Pulmonary artery endothelial cell (primary cell): Measurements from ENCODE around the gene ZNF576. TPM values are rescaled to one million over a fixed set of nuclear protein-coding genes. Genes with fewer than 3 reads are reported as not detected.
"Not testable (repeated sequence)": the region's sequence is repeated elsewhere in the genome, so short reads cannot be mapped to it uniquely, and the experiment has no call there.

Experiments
- DNase-seq: peaks from one replicate; pipeline ENCODE4 v3.0.0-alpha.2; 2011; ENCODE audit warnings: low read depth, low spot score
- total RNA-seq: library from RNA; depleted of rRNA; stranded (reverse); fragments of >200 nt; gene quantifications from 2 replicates; pipeline ENCODE4 v1.2.3, GENCODE V29; 2014

The ZNF576 gene
- total RNA-seq, 1 donor from 2014 or later: 15.0 TPM

DNA sequence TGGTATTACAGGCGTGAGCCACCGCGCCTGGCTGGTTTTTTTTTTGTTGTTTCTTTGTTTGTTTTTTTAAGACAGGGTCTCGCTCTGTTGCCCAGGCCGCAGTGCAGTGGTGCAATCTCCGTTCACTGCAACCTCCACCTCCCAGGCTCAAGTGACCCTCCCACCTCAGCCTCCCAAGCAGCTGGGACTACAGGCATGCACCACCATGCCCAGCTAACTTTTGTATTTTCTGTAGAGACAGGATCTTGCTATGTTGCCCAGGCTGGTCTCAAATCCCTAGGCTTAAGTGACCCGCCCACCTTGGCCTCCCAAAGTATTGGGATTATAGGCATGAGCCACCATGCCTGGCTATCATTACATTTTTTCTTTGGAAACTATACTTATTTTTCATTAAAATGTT, 53.9 kb downstream of the ZNF576 start:
- not testable (repeated sequence) for DNase-seq

Other genes with a start within 250 kb of the ZNF576 start
- not detected in 2 replicates for gene CD177, start 242.9 kb upstream of the ZNF576 start, total RNA-seq
- not detected in 2 replicates for gene TEX101, start 181.7 kb upstream of the ZNF576 start, total RNA-seq
- gene LYPD3, start 131.0 kb upstream of the ZNF576 start, total RNA-seq: not detected in 2 replicates
- gene PHLDB3, start 91.8 kb upstream of the ZNF576 start, total RNA-seq: 9.0 and 11.4 TPM in 2 replicates
- gene ETHE1, start 69.4 kb upstream of the ZNF576 start, total RNA-seq: 69.9 and 81.1 TPM in 2 replicates
- gene ZNF575, start 63.4 kb upstream of the ZNF576 start, total RNA-seq: 0.07 TPM in 1 of 2 replicates, not detected in the other
- gene XRCC1, start 21.1 kb upstream of the ZNF576 start, total RNA-seq: 18.4 and 19.5 TPM in 2 replicates
- gene PINLYP, start 20.8 kb upstream of the ZNF576 start, total RNA-seq: 0.73 and 2.3 TPM in 2 replicates
- gene IRGQ, start 461 bp upstream of the ZNF576 start, total RNA-seq: 26.2 and 27.0 TPM in 2 replicates
- 0.04 TPM in 1 of 2 replicates, not detected in the other for gene SRRM5, start 15.5 kb downstream of the ZNF576 start, total RNA-seq
- 36.0 and 48.7 TPM in 2 replicates for gene ZNF428, start 23.0 kb downstream of the ZNF576 start, total RNA-seq
- 4.3 and 5.6 TPM in 2 replicates for gene CADM4, start 43.3 kb downstream of the ZNF576 start, total RNA-seq
- gene PLAUR, start 73.6 kb downstream of the ZNF576 start, total RNA-seq: 55.2 and 72.8 TPM in 2 replicates
- not detected in 2 replicates for gene IRGC, start 119.5 kb downstream of the ZNF576 start, total RNA-seq
- 5.9 and 10.4 TPM in 2 replicates for gene SMG9, start 158.4 kb downstream of the ZNF576 start, total RNA-seq
- 0.46 and 0.49 TPM in 2 replicates for gene KCNN4, start 184.4 kb downstream of the ZNF576 start, total RNA-seq
- 0.39 and 0.53 TPM in 2 replicates for gene LYPD5, start 205.9 kb downstream of the ZNF576 start, total RNA-seq
- gene ZNF283, start 230.7 kb downstream of the ZNF576 start, total RNA-seq: 7.9 and 13.0 TPM in 2 replicates